Calu3 (cell line): ENCODE results near the gene KLK3. TPM values are rescaled to one million over a fixed set of nuclear protein-coding genes. Genes with fewer than 3 reads are reported as not detected.

ENCODE experiments used
- BruUV-seq: library from RNA; stranded (reverse); fragments of 400-500 nt; replicated peaks from 2 replicates; lab custom pipeline; 2021; lab: Mats Ljungman, UMichigan
- CTCF ChIA-PET: fragments of 300-600 bp; sonication (Branson Sonifier 250); formaldehyde crosslinking; loops from one replicate; lab custom pipeline; 2022; ENCODE audit warnings: antibody characterized with exemption; lab: Charles Lee
- DNase-seq: peaks from one replicate; pipeline ENCODE4 v3.0.0; 2022
- H3K27ac Mint-ChIP-seq: one replicate; pipeline ENCODE4 v1.8.0; 2022; ENCODE audit warnings: mixed read lengths; ENCODE audit not compliant: unreplicated experiment
- H3K27me3 Mint-ChIP-seq: one replicate; pipeline ENCODE4 v1.8.0; 2022; ENCODE audit warnings: mixed read lengths; ENCODE audit not compliant: unreplicated experiment
- H3K36me3 Mint-ChIP-seq: one replicate; pipeline ENCODE4 v1.8.0; 2022; ENCODE audit warnings: mild to moderate bottlenecking, moderate library complexity, mixed read lengths; ENCODE audit not compliant: insufficient read depth, unreplicated experiment
- H3K4me1 Mint-ChIP-seq: one replicate; pipeline ENCODE4 v1.8.0; 2022; ENCODE audit warnings: mild to moderate bottlenecking, low read depth, mixed read lengths; ENCODE audit not compliant: unreplicated experiment
- H3K4me3 Mint-ChIP-seq: one replicate; pipeline ENCODE4 v1.8.0; 2022; ENCODE audit warnings: mild to moderate bottlenecking, low read depth, moderate library complexity, mixed read lengths; ENCODE audit not compliant: unreplicated experiment
- H3K9me3 Mint-ChIP-seq: one replicate; pipeline ENCODE4 v1.8.0; 2022; ENCODE audit warnings: low read depth, mixed read lengths; ENCODE audit not compliant: unreplicated experiment
- intact Hi-C: fragments of 100-400 bp; cut with micrococcal nuclease; formaldehyde crosslinking; loops from one replicate; pipeline ENCODE4 v1.10.0; 2022; ENCODE audit not compliant: unreplicated experiment
- total RNA-seq: library from RNA; stranded (reverse); gene quantifications from 2 replicates; pipeline ENCODE4 v1.2.3, GENCODE V29; 2022
- TF ChIP-seq, protein P1 (sequence below): fragments of 200-600 bp; IDR thresholded peaks from one replicate; pipeline ENCODE4 v1.8.0; 2022; ENCODE audit warnings: antibody characterized with exemption; ENCODE audit not compliant: unreplicated experiment

The KLK3 gene
- total RNA-seq, 1 experiment from 2014 or later = not detected

DNA sequence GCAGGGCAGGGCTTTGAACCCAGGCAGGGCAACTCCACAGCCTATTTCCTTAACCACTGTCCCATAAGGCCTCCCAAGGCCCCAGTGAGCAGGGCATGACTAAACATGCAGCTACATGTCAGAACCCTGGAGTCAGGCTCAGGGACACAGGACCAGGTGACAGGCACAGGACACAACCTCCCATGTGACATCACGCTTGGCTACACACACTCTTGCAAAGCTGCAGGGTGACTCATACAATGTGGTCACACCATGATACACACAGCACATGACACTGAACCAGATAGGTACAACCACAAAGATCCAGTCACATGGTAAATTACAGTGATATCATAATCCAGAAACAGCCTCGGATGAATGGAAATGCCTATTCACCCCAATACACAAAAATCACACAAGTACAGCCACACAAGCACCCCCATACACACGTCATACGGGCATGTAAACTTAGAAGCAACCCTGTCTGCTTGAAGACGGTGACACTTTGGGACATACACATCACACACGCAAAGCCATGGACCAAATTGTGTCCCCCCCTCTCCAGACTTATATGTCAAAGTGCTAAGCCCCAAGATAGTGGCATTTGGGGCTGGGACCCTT is 42.0 kb downstream of the KLK3 start:
- peaks cover 39% of the 10 kb centered on the region for H3K27me3 Mint-ChIP-seq
- TF ChIP-seq, protein P1, sequence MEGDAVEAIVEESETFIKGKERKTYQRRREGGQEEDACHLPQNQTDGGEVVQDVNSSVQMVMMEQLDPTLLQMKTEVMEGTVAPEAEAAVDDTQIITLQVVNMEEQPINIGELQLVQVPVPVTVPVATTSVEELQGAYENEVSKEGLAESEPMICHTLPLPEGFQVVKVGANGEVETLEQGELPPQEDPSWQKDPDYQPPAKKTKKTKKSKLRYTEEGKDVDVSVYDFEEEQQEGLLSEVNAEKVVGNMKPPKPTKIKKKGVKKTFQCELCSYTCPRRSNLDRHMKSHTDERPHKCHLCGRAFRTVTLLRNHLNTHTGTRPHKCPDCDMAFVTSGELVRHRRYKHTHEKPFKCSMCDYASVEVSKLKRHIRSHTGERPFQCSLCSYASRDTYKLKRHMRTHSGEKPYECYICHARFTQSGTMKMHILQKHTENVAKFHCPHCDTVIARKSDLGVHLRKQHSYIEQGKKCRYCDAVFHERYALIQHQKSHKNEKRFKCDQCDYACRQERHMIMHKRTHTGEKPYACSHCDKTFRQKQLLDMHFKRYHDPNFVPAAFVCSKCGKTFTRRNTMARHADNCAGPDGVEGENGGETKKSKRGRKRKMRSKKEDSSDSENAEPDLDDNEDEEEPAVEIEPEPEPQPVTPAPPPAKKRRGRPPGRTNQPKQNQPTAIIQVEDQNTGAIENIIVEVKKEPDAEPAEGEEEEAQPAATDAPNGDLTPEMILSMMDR = no peak
- intact Hi-C loops = no loop called here
- CTCF ChIA-PET = interaction anchor here (0.5 to 1.3 kb wide), 6 partner anchors 15 to 172 kb away, joined by 3 to 8 read pairs (median 6); no protein-coding TSS in a partner anchor
- DNase-seq = peak; percentile 78
- H3K9me3 Mint-ChIP-seq = no peaks in the 10 kb centered on the region
- H3K4me1 Mint-ChIP-seq = peaks cover 21% of the 10 kb centered on the region
- no TSS peak for BruUV-seq
- H3K27ac Mint-ChIP-seq = peak overlapping the region; percentile 66
- no peak overlapping the region for H3K4me3 Mint-ChIP-seq
- H3K36me3 Mint-ChIP-seq = peaks cover 8% of the 10 kb centered on the region

GRCh38 chr19:50897191-50897607 is 42.5 kb downstream of the KLK3 start:
- no TSS peak for BruUV-seq
- no peak for DNase-seq
- Mint-ChIP-seq H3K4me3 (no peak overlapping the region), H3K36me3 (peaks cover 8% of the 10 kb centered on the region), H3K4me1 (peaks cover 21% of the 10 kb centered on the region), H3K27ac (peak overlapping the region; percentile 66), H3K9me3 (no peaks in the 10 kb centered on the region), H3K27me3 (peaks cover 39% of the 10 kb centered on the region)
- CTCF ChIA-PET = interaction anchor here (1.1 to 1.3 kb wide), 2 partner anchors 25 kb away, joined by 3 to 8 read pairs; no protein-coding TSS in a partner anchor
- TF ChIP-seq, protein P1 = no peak
- intact Hi-C loops = no loop called here

- H3K36me3 Mint-ChIP-seq = peaks cover 8% of the 10 kb centered on the region
- H3K4me3 Mint-ChIP-seq = no peak overlapping the region
- H3K27ac Mint-ChIP-seq = peak overlapping the region; percentile 8
- TF ChIP-seq, protein P1 = no peak
- H3K27me3 Mint-ChIP-seq = peaks cover 39% of the 10 kb centered on the region
- intact Hi-C loops = no loop called here
- BruUV-seq = no TSS peak
- no peaks in the 10 kb centered on the region for H3K9me3 Mint-ChIP-seq
- DNase-seq = no peak
- CTCF ChIA-PET = interaction anchor here (0.6 to 1.8 kb wide), 3 partner anchors 24 to 119 kb away, joined by 3 to 6 read pairs (median 3); no protein-coding TSS in a partner anchor
- peaks cover 21% of the 10 kb centered on the region for H3K4me1 Mint-ChIP-seq
Observed at GRCh38 chr19:50897612-50898011, 42.9 kb downstream of the KLK3 start.

DNA sequence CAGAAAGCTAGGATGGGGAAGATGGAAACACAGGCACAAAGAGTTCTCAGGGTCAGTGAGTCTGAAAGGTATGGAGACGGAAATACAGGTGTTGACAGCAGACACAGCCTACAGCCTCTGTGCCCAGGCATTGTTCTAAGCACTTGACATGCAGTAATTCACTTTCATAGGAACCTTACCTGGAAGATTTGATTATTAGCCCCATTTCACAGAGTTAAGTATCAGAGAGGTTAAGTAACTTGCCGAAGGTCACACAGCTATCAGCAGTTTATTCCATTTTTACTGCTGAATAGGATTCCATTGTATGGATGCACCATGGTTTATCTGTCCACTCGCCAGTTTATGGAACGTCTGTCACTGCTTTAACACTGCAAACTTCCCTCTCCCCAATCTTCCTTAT is 43.3 kb downstream of the KLK3 start:
- TF ChIP-seq, protein P1 = no peak
- CTCF ChIA-PET = interaction anchor here (0.6 to 1.8 kb wide), 3 partner anchors 24 to 118 kb away, joined by 3 to 6 read pairs (median 3); no protein-coding TSS in a partner anchor
- DNase-seq = no peak
- intact Hi-C loops = no loop called here
- peak overlapping the region; percentile 8 for H3K27ac Mint-ChIP-seq
- H3K4me3 Mint-ChIP-seq = no peak overlapping the region
- H3K36me3 Mint-ChIP-seq = peaks cover 8% of the 10 kb centered on the region
- peaks cover 39% of the 10 kb centered on the region for H3K27me3 Mint-ChIP-seq
- no TSS peak for BruUV-seq
- peaks cover 21% of the 10 kb centered on the region for H3K4me1 Mint-ChIP-seq
- no peaks in the 10 kb centered on the region for H3K9me3 Mint-ChIP-seq
